Measurements from ENCODE around the gene ANO2. TPM values are rescaled to one million over a fixed set of nuclear protein-coding genes. Genes with fewer than 3 reads are reported as not detected.
"Not testable (repeated sequence)": the region's sequence is repeated elsewhere in the genome, so short reads cannot be mapped to it uniquely, and the experiment has no call there.

Gene ANO2
- total and polyA plus RNA-seq, 7 donors: 1.3 to 9.3 (median 4.2) TPM

GRCh38 chr12:5678176-5678575 lies 266.9 kb downstream of the ANO2 start:
- 55 to 72% (median 66%) methylated on average over 5 of the region's 5 CpGs for WGBS, 3 donors
- no peaks in the 10 kb centered on the region for H3K36me3 ChIP-seq (ENCODE audit: insufficient read depth in 1 of 2, low read depth in 1 of 2)
- H3K27ac ChIP-seq: no peak overlapping the region
- H3K4me1 ChIP-seq: no peaks in the 10 kb centered on the region
- no peaks in the 10 kb centered on the region for H3K27me3 ChIP-seq (ENCODE audit: insufficient read depth in 3 of 3, low read length in 2 of 3)
- DNase-seq (no peak), ATAC-seq (no peak)
- intact Hi-C loops (cut with DNase I): no loop called here
- H3K9me3 ChIP-seq: no peaks in the 10 kb centered on the region
- no peak overlapping the region for H3K4me3 ChIP-seq
- TF ChIP-seq, protein P1, sequence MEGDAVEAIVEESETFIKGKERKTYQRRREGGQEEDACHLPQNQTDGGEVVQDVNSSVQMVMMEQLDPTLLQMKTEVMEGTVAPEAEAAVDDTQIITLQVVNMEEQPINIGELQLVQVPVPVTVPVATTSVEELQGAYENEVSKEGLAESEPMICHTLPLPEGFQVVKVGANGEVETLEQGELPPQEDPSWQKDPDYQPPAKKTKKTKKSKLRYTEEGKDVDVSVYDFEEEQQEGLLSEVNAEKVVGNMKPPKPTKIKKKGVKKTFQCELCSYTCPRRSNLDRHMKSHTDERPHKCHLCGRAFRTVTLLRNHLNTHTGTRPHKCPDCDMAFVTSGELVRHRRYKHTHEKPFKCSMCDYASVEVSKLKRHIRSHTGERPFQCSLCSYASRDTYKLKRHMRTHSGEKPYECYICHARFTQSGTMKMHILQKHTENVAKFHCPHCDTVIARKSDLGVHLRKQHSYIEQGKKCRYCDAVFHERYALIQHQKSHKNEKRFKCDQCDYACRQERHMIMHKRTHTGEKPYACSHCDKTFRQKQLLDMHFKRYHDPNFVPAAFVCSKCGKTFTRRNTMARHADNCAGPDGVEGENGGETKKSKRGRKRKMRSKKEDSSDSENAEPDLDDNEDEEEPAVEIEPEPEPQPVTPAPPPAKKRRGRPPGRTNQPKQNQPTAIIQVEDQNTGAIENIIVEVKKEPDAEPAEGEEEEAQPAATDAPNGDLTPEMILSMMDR (IDR thresholded peaks at IDR 0.05): no peak

DNA sequence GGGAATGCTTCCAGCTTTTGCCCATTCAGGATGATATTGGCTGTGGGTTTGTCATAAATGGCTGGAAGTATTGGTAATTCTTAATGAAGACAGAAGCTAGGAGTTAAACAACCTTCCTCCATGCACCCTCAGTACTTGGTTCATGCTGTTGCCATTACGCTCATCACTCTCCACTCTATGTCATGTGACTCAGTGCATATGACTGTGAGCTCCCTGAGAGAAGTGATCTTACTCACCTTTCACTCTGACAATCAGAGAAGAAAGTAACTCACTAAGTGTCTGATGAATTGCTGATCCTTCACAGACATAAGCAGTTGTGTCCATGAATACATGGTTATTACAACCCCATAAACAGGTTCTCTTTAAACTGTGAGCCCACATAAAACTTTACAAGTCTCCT lies 275.4 kb downstream of the ANO2 start:
- DNase-seq; H3K4me1 ChIP-seq; H3K4me3 ChIP-seq; H3K27ac ChIP-seq; H3K9me3 ChIP-seq; ATAC-seq; H3K27me3 ChIP-seq (ENCODE audit: insufficient read depth in 3 of 3, low read length in 2 of 3); intact Hi-C loops (cut with DNase I); H3K36me3 ChIP-seq (ENCODE audit: insufficient read depth in 1 of 2, low read depth in 1 of 2): not testable (repeated sequence)
- WGBS, 3 donors: 89 to 96% (median 92%) methylated on average over 1 of the region's 1 CpG

DNA sequence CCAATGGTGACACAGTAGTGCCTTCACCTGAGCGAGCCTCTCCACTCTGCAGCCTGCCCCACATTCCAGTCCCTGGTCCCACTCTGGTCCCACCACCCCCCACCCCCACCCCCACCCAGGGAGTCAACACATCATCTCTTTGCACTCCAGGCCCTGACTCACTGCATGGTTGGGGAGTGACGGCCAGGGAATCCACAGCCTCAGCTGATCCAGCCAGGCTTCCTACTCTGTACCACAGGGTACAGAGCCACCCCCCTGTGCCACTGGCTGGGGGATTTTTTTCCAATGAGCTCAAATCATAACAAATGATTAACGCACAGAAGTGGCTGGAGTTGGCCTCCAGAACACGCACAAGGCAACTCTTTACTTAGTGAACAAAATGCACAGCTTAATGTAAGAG lies 279.4 kb downstream of the ANO2 start:
- 91 to 94% (median 92%) methylated on average over 4 of the region's 4 CpGs for WGBS, 3 donors
- DNase-seq: no peak
- intact Hi-C loops (cut with DNase I): no loop called here
- H3K4me1 ChIP-seq: no peaks in the 10 kb centered on the region
- H3K9me3 ChIP-seq: no peaks in the 10 kb centered on the region
- H3K4me3 ChIP-seq: no peak overlapping the region
- no peaks in the 10 kb centered on the region for H3K36me3 ChIP-seq (ENCODE audit: insufficient read depth in 1 of 2, low read depth in 1 of 2)
- ATAC-seq: no peak
- peaks cover 0 to 2% (median 0%) of the 10 kb centered on the region in 3 donors for H3K27me3 ChIP-seq (ENCODE audit: insufficient read depth in 3 of 3, low read length in 2 of 3)
- TF ChIP-seq, protein P1 (IDR thresholded peaks at IDR 0.05): no peak
- H3K27ac ChIP-seq: no peak overlapping the region

- intact Hi-C loops (cut with DNase I): no loop called here
- TF ChIP-seq, protein P1 (IDR thresholded peaks at IDR 0.05): no peak
- ATAC-seq: peak in 1 of 4 donors; percentile 33
- Histone ChIP-seq H3K4me1 (no peaks in the 10 kb centered on the region), H3K27ac (no peak overlapping the region), H3K27me3 (ENCODE audit: insufficient read depth in 3 of 3, low read length in 2 of 3) (peaks cover 0 to 2% (median 0%) of the 10 kb centered on the region in 3 donors), H3K4me3 (no peak overlapping the region), H3K36me3 (ENCODE audit: insufficient read depth in 1 of 2, low read depth in 1 of 2) (no peaks in the 10 kb centered on the region), H3K9me3 (no peaks in the 10 kb centered on the region)
- no peak for DNase-seq
- WGBS, 3 donors: 34 to 53% (median 45%) methylated on average over 8 of the region's 8 CpGs
Observed at GRCh38 chr12:5661811-5662210, 283.2 kb downstream of the ANO2 start.

- Histone ChIP-seq H3K27me3 (ENCODE audit: insufficient read depth in 3 of 3, low read length in 2 of 3) (peaks cover 0 to 2% (median 0%) of the 10 kb centered on the region in 3 donors), H3K4me1 (no peaks in the 10 kb centered on the region), H3K36me3 (ENCODE audit: insufficient read depth in 1 of 2, low read depth in 1 of 2) (no peaks in the 10 kb centered on the region), H3K27ac (no peak overlapping the region), H3K9me3 (no peaks in the 10 kb centered on the region), H3K4me3 (no peak overlapping the region)
- TF ChIP-seq, protein P1 (IDR thresholded peaks at IDR 0.05): no peak
- 72 to 86% (median 74%) methylated on average over 6 of the region's 6 CpGs for WGBS, 3 donors
- ATAC-seq (no peak), DNase-seq (no peak)
- intact Hi-C loops (cut with DNase I): no loop called here
Observed at GRCh38 chr12:5660238-5660637, 284.8 kb downstream of the ANO2 start.

- ATAC-seq; intact Hi-C loops (cut with DNase I); H3K36me3 ChIP-seq (ENCODE audit: insufficient read depth in 1 of 2, low read depth in 1 of 2); H3K4me1 ChIP-seq; H3K27ac ChIP-seq; H3K9me3 ChIP-seq; H3K4me3 ChIP-seq; H3K27me3 ChIP-seq (ENCODE audit: insufficient read depth in 3 of 3, low read length in 2 of 3); DNase-seq: not testable (repeated sequence)
- WGBS, 3 donors: 95 to 97% (median 97%) methylated on average over 3 of the region's 3 CpGs
Observed at GRCh38 chr12:5658339-5658941, 286.6 kb downstream of the ANO2 start.
